Stimulated activated naive CD8-positive, alpha-beta T cell treated with anti-CD3 and anti-CD28 coated beads, Interleukin-15, amount 100 ng/mL, for 72 hours (primary cell): Measurements from ENCODE around the gene COL18A1.

Experiments used
- ATAC-seq: fragments of 150-1000 bp; cut with Tn5 transposase; 2 replicates; pipeline ENCODE4 v1.10.0; 2021; ENCODE audit warnings: mild to moderate bottlenecking, moderate library complexity
- DNase-seq, 2 donors: peaks; one replicate each; pipeline ENCODE4 v3.0.0; 2021 to 2022
- H3K27ac Mint-ChIP-seq, 2 donors: one replicate each; pipeline ENCODE4 v1.8.0; 2022; ENCODE audit warnings: mild to moderate bottlenecking in 2 of 2, mixed read lengths in 2 of 2, moderate library complexity in 2 of 2
- H3K27me3 Mint-ChIP-seq: one replicate; pipeline ENCODE4 v1.8.0; 2022; ENCODE audit warnings: mixed read lengths
- H3K4me1 Mint-ChIP-seq: one replicate; pipeline ENCODE4 v1.8.0; 2022; ENCODE audit warnings: mild to moderate bottlenecking, mixed read lengths
- H3K4me3 Mint-ChIP-seq, 2 donors: one replicate each; pipeline ENCODE4 v1.8.0; 2022; ENCODE audit warnings: mild to moderate bottlenecking in 2 of 2, mixed read lengths in 2 of 2, moderate library complexity in 1 of 2
- H3K9me3 Mint-ChIP-seq, 2 donors: one replicate each; pipeline ENCODE4 v1.8.0; 2022; ENCODE audit warnings: mixed read lengths in 2 of 2

The COL18A1 gene

GRCh38 chr21:45531393-45532215 lies 126.6 kb downstream of the COL18A1 start:
- Mint-ChIP-seq H3K27ac (peak overlapping the region in 1 of 2 donors; percentile 77), H3K4me1 (peaks cover 33% of the 10 kb centered on the region)
- peak; percentile 21 for ATAC-seq

GRCh38 chr21:45532826-45533360 lies 127.9 kb downstream of the COL18A1 start:
- DNase-seq (no peak), ATAC-seq (no peak)
- Mint-ChIP-seq H3K4me1 (peaks cover 35% of the 10 kb centered on the region), H3K27ac (peak overlapping the region; percentile 64 to 93), H3K27me3 (no peaks in the 10 kb centered on the region), H3K9me3 (no peaks in the 10 kb centered on the region), H3K4me3 (no peak overlapping the region)

More at GRCh38 chr21:45531393-45532215, 126.6 kb downstream of the COL18A1 start:
- Mint-ChIP-seq H3K4me3 (no peak overlapping the region), H3K27me3 (no peaks in the 10 kb centered on the region), H3K9me3 (no peaks in the 10 kb centered on the region)
- no peak for DNase-seq

GRCh38 chr21:45533361-45533845 lies 128.4 kb downstream of the COL18A1 start:
- DNase-seq = no peak
- H3K27ac Mint-ChIP-seq = peak overlapping the region in 1 of 2 donors; percentile 57
- no peaks in the 10 kb centered on the region for H3K27me3 Mint-ChIP-seq
- H3K4me1 Mint-ChIP-seq = peaks cover 39% of the 10 kb centered on the region
- no peaks in the 10 kb centered on the region for H3K9me3 Mint-ChIP-seq
- H3K4me3 Mint-ChIP-seq = no peak overlapping the region
- ATAC-seq = peak; percentile 6

GRCh38 chr21:45533846-45534635 lies 129.1 kb downstream of the COL18A1 start:
- Mint-ChIP-seq H3K27ac (peak overlapping the region in 1 of 2 donors; percentile 38), H3K4me3 (no peak overlapping the region), H3K9me3 (no peaks in the 10 kb centered on the region), H3K27me3 (no peaks in the 10 kb centered on the region), H3K4me1 (peaks cover 41% of the 10 kb centered on the region)
- DNase-seq (peak in 1 of 2 donors; percentile 8), ATAC-seq (no peak)

- ATAC-seq = peak; percentile 22
- Mint-ChIP-seq H3K4me3 (no peak overlapping the region), H3K27me3 (no peaks in the 10 kb centered on the region), H3K9me3 (no peaks in the 10 kb centered on the region), H3K4me1 (peaks cover 49% of the 10 kb centered on the region), H3K27ac (peak overlapping the region in 1 of 2 donors; percentile 90)
- DNase-seq = no peak
Observed at GRCh38 chr21:45534636-45535331, 129.8 kb downstream of the COL18A1 start.

- ATAC-seq = no peak
- Mint-ChIP-seq H3K4me1 (peaks cover 56% of the 10 kb centered on the region), H3K9me3 (no peaks in the 10 kb centered on the region), H3K4me3 (no peak overlapping the region), H3K27me3 (no peaks in the 10 kb centered on the region), H3K27ac (peak overlapping the region in 1 of 2 donors; percentile 90)
- DNase-seq = no peak
Observed at GRCh38 chr21:45535341-45536081, 130.5 kb downstream of the COL18A1 start.

- H3K27me3 Mint-ChIP-seq = no peaks in the 10 kb centered on the region
- peak in 1 of 2 donors; percentile 4 for DNase-seq
- ATAC-seq = no peak
- H3K9me3 Mint-ChIP-seq = no peaks in the 10 kb centered on the region
- no peak overlapping the region for H3K27ac Mint-ChIP-seq
- no peak overlapping the region for H3K4me3 Mint-ChIP-seq
- H3K4me1 Mint-ChIP-seq = peaks cover 66% of the 10 kb centered on the region
Observed at GRCh38 chr21:45536301-45537081, 131.5 kb downstream of the COL18A1 start.

GRCh38 chr21:45537111-45537745 lies 132.3 kb downstream of the COL18A1 start:
- ATAC-seq (no peak), DNase-seq (peak in 1 of 2 donors; percentile 5)
- no peaks in the 10 kb centered on the region for H3K9me3 Mint-ChIP-seq
- no peak overlapping the region for H3K4me3 Mint-ChIP-seq
- H3K4me1 Mint-ChIP-seq = peaks cover 68% of the 10 kb centered on the region
- no peaks in the 10 kb centered on the region for H3K27me3 Mint-ChIP-seq
- H3K27ac Mint-ChIP-seq = no peak overlapping the region

GRCh38 chr21:45537746-45538291 lies 132.9 kb downstream of the COL18A1 start:
- peak in 1 of 2 donors; percentile 3 for DNase-seq
- Mint-ChIP-seq H3K9me3 (no peaks in the 10 kb centered on the region), H3K27me3 (no peaks in the 10 kb centered on the region), H3K27ac (no peak overlapping the region), H3K4me3 (no peak overlapping the region), H3K4me1 (peaks cover 63% of the 10 kb centered on the region)
- no peak for ATAC-seq

- DNase-seq (peak in 1 of 2 donors; percentile 7), ATAC-seq (no peak)
- Mint-ChIP-seq H3K27me3 (no peaks in the 10 kb centered on the region), H3K4me3 (no peak overlapping the region), H3K9me3 (no peaks in the 10 kb centered on the region), H3K4me1 (peaks cover 64% of the 10 kb centered on the region), H3K27ac (no peak overlapping the region)
Observed at GRCh38 chr21:45538381-45539045, 133.5 kb downstream of the COL18A1 start.

GRCh38 chr21:45539046-45539795 lies 134.3 kb downstream of the COL18A1 start:
- Mint-ChIP-seq H3K27me3 (no peaks in the 10 kb centered on the region), H3K27ac (peak overlapping the region in 1 of 2 donors; percentile 88), H3K4me3 (peak overlapping the region; percentile 57 to 86), H3K4me1 (peaks cover 71% of the 10 kb centered on the region), H3K9me3 (no peaks in the 10 kb centered on the region)
- DNase-seq (no peak), ATAC-seq (no peak)

GRCh38 chr21:45539796-45540600 lies 135.0 kb downstream of the COL18A1 start:
- H3K4me3 Mint-ChIP-seq = peak overlapping the region; percentile 77 to 86
- no peaks in the 10 kb centered on the region for H3K27me3 Mint-ChIP-seq
- DNase-seq = no peak
- H3K27ac Mint-ChIP-seq = peak overlapping the region; percentile 47 to 88
- peaks cover 63% of the 10 kb centered on the region for H3K4me1 Mint-ChIP-seq
- no peak for ATAC-seq
- H3K9me3 Mint-ChIP-seq = no peaks in the 10 kb centered on the region
